PFSK-1 (cell line): ENCODE data around the gene WSB1.

Experiments
- FOXP2 ChIP-seq: optimal IDR thresholded peaks from 2 replicates; pipeline ENCODE3; 2011; ENCODE audit warnings: borderline replicate concordance, control low read depth, inconsistent platforms; ENCODE audit not compliant: insufficient read depth; ENCODE audit errors: extremely low read length, extremely low read depth
- POLR2AphosphoS5 ChIP-seq: IDR thresholded peaks from 2 replicates; pipeline ENCODE4 v1.6.1; 2012; ENCODE audit warnings: low read depth, mild to moderate bottlenecking, control low read depth, low read length, moderate library complexity
- SIN3A ChIP-seq: IDR thresholded peaks from 2 replicates; pipeline ENCODE4 v1.6.1; 2012; ENCODE audit warnings: mild to moderate bottlenecking, low read length, moderate library complexity, borderline replicate concordance; ENCODE audit not compliant: insufficient read depth
- TAF1 ChIP-seq: IDR thresholded peaks from 2 replicates; pipeline ENCODE4 v1.6.1; 2012; ENCODE audit warnings: low read length, control low read depth, borderline replicate concordance; ENCODE audit not compliant: insufficient read depth
- TF ChIP-seq, protein P1 (sequence below), 2 experiments: IDR thresholded peaks; 2 replicates each; pipeline versions ENCODE4 v1.6.1 to v1.8.0; 2011 to 2012; ENCODE audit warnings: low read depth in 2 of 2, low read length in 2 of 2, control low read depth in 1 of 2, inconsistent platforms in 1 of 2, mild to moderate bottlenecking in 1 of 2, moderate library complexity in 1 of 2; ENCODE audit not compliant: insufficient read depth in 1 of 2

The WSB1 gene

DNA sequence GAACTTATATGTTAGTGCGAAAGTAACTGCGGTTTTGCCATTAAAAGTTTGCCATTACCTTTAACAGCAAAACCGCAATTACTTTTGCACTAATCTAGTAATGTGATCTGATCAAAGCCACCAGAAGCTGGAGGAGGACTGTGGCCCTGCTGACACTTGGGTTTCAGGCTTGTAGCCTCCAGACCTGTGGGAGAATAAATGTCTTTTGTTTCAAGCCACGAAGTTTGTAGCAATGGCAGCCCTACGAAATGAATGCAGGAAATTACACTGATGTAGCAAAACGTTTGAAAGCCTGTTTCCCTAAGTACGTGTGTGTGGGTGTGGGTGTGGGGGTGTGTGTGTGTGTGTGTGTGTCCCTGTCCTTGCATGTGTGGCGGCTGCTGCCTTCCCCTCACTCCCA is 66.6 kb downstream of the WSB1 start:
- no peak for TF ChIP-seq POLR2AphosphoS5
- TF ChIP-seq TAF1, result no peak
- TF ChIP-seq FOXP2, result no peak
- no peak for TF ChIP-seq SIN3A
- TF ChIP-seq, protein P1, sequence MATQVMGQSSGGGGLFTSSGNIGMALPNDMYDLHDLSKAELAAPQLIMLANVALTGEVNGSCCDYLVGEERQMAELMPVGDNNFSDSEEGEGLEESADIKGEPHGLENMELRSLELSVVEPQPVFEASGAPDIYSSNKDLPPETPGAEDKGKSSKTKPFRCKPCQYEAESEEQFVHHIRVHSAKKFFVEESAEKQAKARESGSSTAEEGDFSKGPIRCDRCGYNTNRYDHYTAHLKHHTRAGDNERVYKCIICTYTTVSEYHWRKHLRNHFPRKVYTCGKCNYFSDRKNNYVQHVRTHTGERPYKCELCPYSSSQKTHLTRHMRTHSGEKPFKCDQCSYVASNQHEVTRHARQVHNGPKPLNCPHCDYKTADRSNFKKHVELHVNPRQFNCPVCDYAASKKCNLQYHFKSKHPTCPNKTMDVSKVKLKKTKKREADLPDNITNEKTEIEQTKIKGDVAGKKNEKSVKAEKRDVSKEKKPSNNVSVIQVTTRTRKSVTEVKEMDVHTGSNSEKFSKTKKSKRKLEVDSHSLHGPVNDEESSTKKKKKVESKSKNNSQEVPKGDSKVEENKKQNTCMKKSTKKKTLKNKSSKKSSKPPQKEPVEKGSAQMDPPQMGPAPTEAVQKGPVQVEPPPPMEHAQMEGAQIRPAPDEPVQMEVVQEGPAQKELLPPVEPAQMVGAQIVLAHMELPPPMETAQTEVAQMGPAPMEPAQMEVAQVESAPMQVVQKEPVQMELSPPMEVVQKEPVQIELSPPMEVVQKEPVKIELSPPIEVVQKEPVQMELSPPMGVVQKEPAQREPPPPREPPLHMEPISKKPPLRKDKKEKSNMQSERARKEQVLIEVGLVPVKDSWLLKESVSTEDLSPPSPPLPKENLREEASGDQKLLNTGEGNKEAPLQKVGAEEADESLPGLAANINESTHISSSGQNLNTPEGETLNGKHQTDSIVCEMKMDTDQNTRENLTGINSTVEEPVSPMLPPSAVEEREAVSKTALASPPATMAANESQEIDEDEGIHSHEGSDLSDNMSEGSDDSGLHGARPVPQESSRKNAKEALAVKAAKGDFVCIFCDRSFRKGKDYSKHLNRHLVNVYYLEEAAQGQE (IDR thresholded peaks at IDR 0.05; ENCODE audit: insufficient read depth in 1 of 2, low read depth in 2 of 2, low read length in 2 of 2), result no peak

DNA sequence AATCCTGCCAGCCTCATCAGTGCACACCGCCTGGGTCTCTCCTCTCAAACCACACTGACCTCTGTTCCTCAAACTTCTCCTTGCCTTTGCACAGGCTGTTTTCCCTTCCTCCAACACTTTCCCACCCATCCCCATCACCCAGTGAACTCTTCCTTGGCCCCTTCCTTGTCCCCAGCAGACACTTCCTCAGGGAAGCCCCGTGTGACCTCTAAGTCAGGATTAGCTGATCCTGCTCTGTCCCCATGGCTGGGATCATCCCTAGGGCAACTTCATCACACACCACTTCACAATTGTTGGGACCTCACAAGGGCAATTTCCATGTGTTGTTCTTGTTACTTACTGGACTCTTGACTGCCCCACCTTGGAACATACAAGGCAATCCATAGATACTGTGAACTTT is 67.8 kb downstream of the WSB1 start:
- no peak for TF ChIP-seq TAF1
- no peak for TF ChIP-seq FOXP2
- TF ChIP-seq POLR2AphosphoS5, result no peak
- no peak for TF ChIP-seq SIN3A
- TF ChIP-seq, protein P1 (IDR thresholded peaks at IDR 0.05; ENCODE audit: insufficient read depth in 1 of 2, low read depth in 2 of 2, low read length in 2 of 2), result no peak

DNA sequence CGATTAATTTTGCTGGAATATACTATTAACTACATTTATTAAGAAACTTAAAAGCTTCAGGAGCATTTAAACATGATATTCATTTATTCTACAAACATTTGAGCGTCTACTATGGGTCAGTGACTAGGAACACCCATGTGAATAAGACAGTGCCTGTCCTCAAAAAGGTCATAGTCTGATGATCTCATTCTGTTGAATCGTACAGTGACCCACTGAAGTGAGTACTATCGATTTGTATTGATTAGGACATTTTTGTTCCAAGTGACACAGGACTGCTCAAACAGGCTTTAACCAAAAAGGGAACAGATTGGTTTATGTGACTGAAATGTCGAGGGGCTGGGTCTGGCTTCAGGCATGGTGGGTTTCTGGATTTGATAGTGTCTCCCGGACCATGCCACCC is 68.6 kb downstream of the WSB1 start:
- TF ChIP-seq FOXP2, result no peak
- no peak for TF ChIP-seq SIN3A
- TF ChIP-seq, protein P1 (IDR thresholded peaks at IDR 0.05; ENCODE audit: insufficient read depth in 1 of 2, low read depth in 2 of 2, low read length in 2 of 2), result no peak
- no peak for TF ChIP-seq TAF1
- no peak for TF ChIP-seq POLR2AphosphoS5

DNA sequence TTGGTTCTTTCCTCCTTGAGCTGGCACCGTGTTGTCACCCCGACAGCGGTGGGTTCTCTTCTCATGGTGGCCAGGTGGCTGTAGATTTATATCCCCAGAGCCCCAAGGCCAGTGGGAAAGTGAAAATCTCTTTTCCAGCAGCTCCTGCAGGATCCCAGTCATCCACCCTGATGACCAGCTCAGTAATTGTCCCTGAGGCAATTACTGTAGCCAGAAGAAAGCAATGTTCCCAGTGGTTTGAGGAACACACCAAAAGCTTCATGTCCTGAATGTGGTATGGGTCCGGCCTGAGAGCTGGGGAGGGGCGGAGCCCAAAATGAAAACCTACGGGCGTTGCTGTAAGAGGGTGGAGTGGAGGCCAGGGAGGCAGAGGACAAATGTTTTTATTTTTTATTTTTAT is 69.0 kb downstream of the WSB1 start:
- TF ChIP-seq POLR2AphosphoS5, result no peak
- TF ChIP-seq, protein P1 (IDR thresholded peaks at IDR 0.05; ENCODE audit: insufficient read depth in 1 of 2, low read depth in 2 of 2, low read length in 2 of 2), result no peak
- no peak for TF ChIP-seq FOXP2
- no peak for TF ChIP-seq TAF1
- no peak for TF ChIP-seq SIN3A

DNA sequence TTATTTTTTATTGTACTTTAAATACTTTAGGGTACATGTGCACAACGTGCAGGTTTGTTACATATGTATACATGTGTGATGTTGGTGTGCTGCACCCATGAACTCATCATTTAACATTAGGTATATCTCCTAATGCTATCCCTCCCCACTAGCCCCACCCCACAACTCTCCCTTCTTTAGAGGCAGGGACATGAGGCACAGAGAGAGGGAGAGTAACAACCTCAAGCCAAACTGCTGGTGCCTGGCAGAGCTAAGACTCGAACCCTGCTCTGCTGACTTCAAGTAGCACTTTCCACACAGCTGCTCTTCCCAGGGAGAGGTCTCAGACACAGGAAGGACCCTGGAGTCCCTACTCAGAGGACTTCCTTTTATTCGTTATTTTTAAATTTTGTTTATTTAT is 69.4 kb downstream of the WSB1 start:
- TF ChIP-seq POLR2AphosphoS5 (no peak), TAF1 (no peak), FOXP2 (no peak), SIN3A (no peak)
- TF ChIP-seq, protein P1 (IDR thresholded peaks at IDR 0.05; ENCODE audit: insufficient read depth in 1 of 2, low read depth in 2 of 2, low read length in 2 of 2), result no peak
